Neuronal stem cell (in vitro differentiated cells): ENCODE measurements around the gene TIMP2.

Experiments used
- DNase-seq: peaks from one replicate; pipeline ENCODE4 v3.0.0-alpha.2; 2013; ENCODE audit warnings: low spot score
- H2AFZ ChIP-seq: one replicate; pipeline ENCODE4 v1.6.1; 2013; ENCODE audit warnings: mild to moderate bottlenecking, low read length, inconsistent platforms
- H2AK5ac ChIP-seq: 2 replicates; pipeline ENCODE4 v1.6.1; 2013; ENCODE audit warnings: low read depth, mild to moderate bottlenecking, inconsistent platforms, low read length, moderate library complexity, mixed read lengths
- H2BK120ac ChIP-seq: 2 replicates; pipeline ENCODE4 v1.6.1; 2013; ENCODE audit warnings: low read depth, mild to moderate bottlenecking, inconsistent platforms, low read length, moderate library complexity, mixed read lengths
- H2BK12ac ChIP-seq: one replicate; pipeline ENCODE4 v1.6.1; 2013; ENCODE audit warnings: low read length, inconsistent platforms
- H2BK15ac ChIP-seq: 2 replicates; pipeline ENCODE4 v1.6.1; 2013; ENCODE audit warnings: mild to moderate bottlenecking, low read length, inconsistent platforms, mixed read lengths
- H2BK5ac ChIP-seq: one replicate; pipeline ENCODE4 v1.6.1; 2013; ENCODE audit warnings: inconsistent platforms, mild to moderate bottlenecking, low read length, moderate library complexity
- H3K14ac ChIP-seq: one replicate; pipeline ENCODE4 v1.6.1; 2013; ENCODE audit warnings: low read length, inconsistent platforms
- H3K18ac ChIP-seq: 2 replicates; pipeline ENCODE4 v1.6.1; 2013; ENCODE audit warnings: low read length, inconsistent platforms
- H3K23ac ChIP-seq: 2 replicates; pipeline ENCODE4 v1.6.1; 2013; ENCODE audit warnings: low read depth, mild to moderate bottlenecking, mixed read lengths, low read length, inconsistent platforms; ENCODE audit not compliant: poor library complexity
- H3K27ac ChIP-seq: replicated peaks from 3 replicates; pipeline ENCODE4 v1.5.1; 2013; ENCODE audit warnings: low read length, inconsistent platforms
- H3K27me3 ChIP-seq, 3 experiments: 2 replicates each; pipeline ENCODE4 v1.6.1; 2013; ENCODE audit warnings: low read length in 3 of 3, mild to moderate bottlenecking in 2 of 3, inconsistent platforms in 1 of 3, low read depth in 1 of 3, mixed read lengths in 1 of 3, moderate library complexity in 1 of 3; ENCODE audit not compliant: control insufficient read depth in 3 of 3, insufficient read depth in 3 of 3
- H3K36me3 ChIP-seq, 2 donors: replicated peaks in 1 of 2; 2 replicates each; pipeline ENCODE4 v1.6.1; 2013; ENCODE audit warnings: low read length in 2 of 2; ENCODE audit not compliant: control insufficient read depth in 2 of 2, insufficient read depth in 2 of 2
- H3K4ac ChIP-seq: 2 replicates; pipeline ENCODE4 v1.6.1; 2013; ENCODE audit warnings: inconsistent platforms, mild to moderate bottlenecking, low read length, moderate library complexity
- H3K4me1 ChIP-seq, 2 donors: 1 replicate in 1 of 2; 2 replicates in 1 of 2; pipeline ENCODE4 v1.6.1; 2013; ENCODE audit warnings: low read length in 2 of 2, low read depth in 1 of 2; ENCODE audit not compliant: control insufficient read depth in 2 of 2, insufficient read depth in 1 of 2
- H3K4me2 ChIP-seq: one replicate; pipeline ENCODE4 v1.6.1; 2013; ENCODE audit warnings: mild to moderate bottlenecking, low read length, inconsistent platforms; ENCODE audit not compliant: insufficient read depth, poor library complexity, severe bottlenecking
- H3K4me3 ChIP-seq, 2 donors: 2 replicates each; pipeline ENCODE4 v1.5.1; 2013; ENCODE audit warnings: low read length in 2 of 2, mild to moderate bottlenecking in 2 of 2, inconsistent platforms in 1 of 2, moderate library complexity in 1 of 2
- H3K79me1 ChIP-seq: one replicate; pipeline ENCODE4 v1.6.1; 2013; ENCODE audit warnings: low read depth, mild to moderate bottlenecking, inconsistent platforms, low read length, moderate library complexity
- H3K9ac ChIP-seq: one replicate; pipeline ENCODE4 v1.6.1; 2013; ENCODE audit warnings: mild to moderate bottlenecking, low read depth, low read length, inconsistent platforms; ENCODE audit not compliant: poor library complexity
- H3K9me3 ChIP-seq, 2 donors: replicated peaks in 1 of 2; 2 replicates each; pipeline versions ENCODE3 to v1.6.1; 2013; ENCODE audit warnings: low read length in 2 of 2, mild to moderate bottlenecking in 2 of 2, inconsistent platforms in 1 of 2, low read depth in 1 of 2, mixed read lengths in 1 of 2, moderate library complexity in 1 of 2; ENCODE audit not compliant: control insufficient read depth in 2 of 2, insufficient read depth in 1 of 2
- H4K8ac ChIP-seq: one replicate; pipeline ENCODE4 v1.6.1; 2013; ENCODE audit warnings: low read depth, mild to moderate bottlenecking, inconsistent platforms, low read length, moderate library complexity
- H4K91ac ChIP-seq: one replicate; pipeline ENCODE4 v1.6.1; 2013; ENCODE audit warnings: low read length, low read depth, mild to moderate bottlenecking, inconsistent platforms; ENCODE audit not compliant: poor library complexity
- WGBS, 2 donors: extraction: QIAGEN DNeasy Blood & Tissue Kit; methylation state at CpG; one replicate each; pipeline ENCODE4 v1.1.7; 2013; ENCODE audit warnings: missing lambda C conversion rate in 2 of 2, mixed read lengths in 1 of 2; ENCODE audit not compliant: insufficient read length in 2 of 2, insufficient replicate concordance in 1 of 2; ENCODE audit errors: extremely low coverage in 2 of 2; 5-methylcytosine and 5-hydroxymethylcytosine counted together

Gene TIMP2

DNA sequence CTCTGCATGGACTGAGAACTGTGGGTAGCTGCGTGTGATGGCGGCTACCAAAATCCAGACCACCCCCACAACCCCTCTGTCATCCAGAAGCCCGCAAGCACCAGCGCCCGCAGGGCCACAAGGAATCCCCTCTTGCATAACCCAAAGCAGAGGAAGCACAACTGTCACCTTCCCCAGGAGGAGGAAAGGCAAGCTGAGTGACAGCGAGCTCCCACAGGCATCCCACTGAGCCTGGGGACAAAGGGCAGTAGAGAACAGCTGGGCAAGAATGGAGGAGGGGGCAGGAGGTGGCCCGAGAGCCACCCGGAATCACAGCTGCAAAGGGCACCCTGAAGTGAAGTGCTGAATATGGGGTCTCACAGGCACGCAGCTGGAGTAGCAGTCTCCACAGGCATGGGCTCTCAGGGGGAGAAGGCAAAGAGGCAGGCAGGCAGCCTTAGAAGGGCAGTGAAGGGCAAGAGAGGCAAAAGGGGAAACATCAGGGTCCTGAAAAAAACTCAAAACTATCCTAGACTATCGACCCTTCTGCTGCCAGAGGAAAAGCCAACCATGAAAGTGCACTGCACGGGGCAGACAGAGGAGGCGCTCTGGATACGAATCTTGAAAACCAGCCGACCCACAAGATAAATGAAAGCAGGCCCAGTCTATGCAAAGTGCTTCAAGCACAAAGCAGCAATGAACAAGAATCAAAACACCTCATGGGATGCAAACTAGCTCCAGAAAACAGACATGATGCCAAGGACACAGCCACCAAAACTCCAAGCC, 101.7 kb downstream of the TIMP2 start:
- H3K4ac ChIP-seq = no peak overlapping the region
- peak overlapping the region in 1 of 2 donors; percentile 39 for H3K4me3 ChIP-seq
- H3K4me2 ChIP-seq = no peak overlapping the region
- peaks cover 2% of the 10 kb centered on the region for H3K79me1 ChIP-seq
- H3K27ac ChIP-seq = peak overlapping the region; percentile 26
- H3K4me1 ChIP-seq = peaks cover 8 to 9% of the 10 kb centered on the region in 2 donors
- H3K27me3 ChIP-seq = no peaks in the 10 kb centered on the region
- no peaks in the 10 kb centered on the region for H3K9me3 ChIP-seq
- DNase-seq = no peak
- H2BK15ac ChIP-seq = no peak overlapping the region
- WGBS, 2 donors = no CpG with 5 or more reads among the region's 14 CpGs
- H2BK12ac ChIP-seq = no peak overlapping the region
- no peak overlapping the region for H3K9ac ChIP-seq
- no peak overlapping the region for H4K8ac ChIP-seq
- no peak overlapping the region for H2AK5ac ChIP-seq
- H3K18ac ChIP-seq = no peak overlapping the region
- H3K14ac ChIP-seq = no peak overlapping the region
- no peak overlapping the region for H4K91ac ChIP-seq
- H2BK120ac ChIP-seq = no peak overlapping the region
- H2AFZ ChIP-seq = no peak overlapping the region
- H2BK5ac ChIP-seq = no peak overlapping the region
- H3K23ac ChIP-seq = no peak overlapping the region
- H3K36me3 ChIP-seq = peaks cover 49 to 95% of the 10 kb centered on the region in 2 donors

- no CpG with 5 or more reads among the region's 14 CpGs for WGBS, 2 donors
- H3K36me3 ChIP-seq = peaks cover 54 to 95% of the 10 kb centered on the region in 2 donors
- no peak for DNase-seq
Measured at GRCh38 chr17:78822552-78822951, 102.6 kb downstream of the TIMP2 start.

DNA sequence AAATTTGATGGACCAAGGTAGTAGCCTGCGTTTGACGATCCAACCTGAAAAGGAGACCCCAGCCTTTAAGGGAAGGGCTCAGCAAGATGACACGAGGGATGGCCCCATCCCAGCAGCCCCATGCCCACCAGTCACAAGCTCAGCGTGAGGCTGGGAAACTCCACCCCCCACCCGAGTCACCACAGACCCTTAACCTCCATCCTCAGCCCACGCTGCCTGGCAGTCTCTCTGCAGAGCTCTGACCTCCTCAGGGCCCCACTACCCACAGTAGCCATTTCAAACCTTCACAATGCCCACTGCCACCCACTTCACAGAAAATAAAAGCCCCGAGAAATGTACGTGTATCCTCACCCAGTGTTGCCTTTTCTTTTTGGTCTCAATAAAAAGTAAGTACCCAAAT, 103.2 kb downstream of the TIMP2 start:
- no peak overlapping the region for H2AK5ac ChIP-seq
- H2AFZ ChIP-seq = no peak overlapping the region
- no peak overlapping the region for H2BK15ac ChIP-seq
- H3K4ac ChIP-seq = no peak overlapping the region
- H3K4me1 ChIP-seq = peaks cover 8 to 9% of the 10 kb centered on the region in 2 donors
- H3K4me3 ChIP-seq = no peak overlapping the region
- H3K9me3 ChIP-seq = no peaks in the 10 kb centered on the region
- H4K8ac ChIP-seq = no peak overlapping the region
- H3K23ac ChIP-seq = no peak overlapping the region
- H3K18ac ChIP-seq = no peak overlapping the region
- no peak overlapping the region for H3K14ac ChIP-seq
- peaks cover 53 to 95% of the 10 kb centered on the region in 2 donors for H3K36me3 ChIP-seq
- no peak overlapping the region for H3K4me2 ChIP-seq
- no peak overlapping the region for H2BK120ac ChIP-seq
- no peak overlapping the region for H3K27ac ChIP-seq
- H2BK5ac ChIP-seq = no peak overlapping the region
- no peak for DNase-seq
- WGBS, 2 donors = no CpG with 5 or more reads among the region's 8 CpGs
- no peak overlapping the region for H3K9ac ChIP-seq
- H3K79me1 ChIP-seq = peaks cover 2% of the 10 kb centered on the region
- H4K91ac ChIP-seq = no peak overlapping the region
- no peaks in the 10 kb centered on the region for H3K27me3 ChIP-seq
- no peak overlapping the region for H2BK12ac ChIP-seq

More at GRCh38 chr17:78822552-78822951, 102.6 kb downstream of the TIMP2 start:
- H3K9me3 ChIP-seq = no peaks in the 10 kb centered on the region
- no peak overlapping the region for H3K4me2 ChIP-seq
- H3K4me3 ChIP-seq = no peak overlapping the region
- H3K9ac ChIP-seq = no peak overlapping the region
- H3K4me1 ChIP-seq = peaks cover 8 to 9% of the 10 kb centered on the region in 2 donors
- peak overlapping the region; percentile 29 for H2AK5ac ChIP-seq
- H3K27ac ChIP-seq = no peak overlapping the region
- no peak overlapping the region for H4K8ac ChIP-seq
- no peak overlapping the region for H3K14ac ChIP-seq
- H2BK15ac ChIP-seq = no peak overlapping the region
- no peak overlapping the region for H3K4ac ChIP-seq
- no peak overlapping the region for H3K23ac ChIP-seq
- no peak overlapping the region for H4K91ac ChIP-seq
- no peak overlapping the region for H3K18ac ChIP-seq
- no peaks in the 10 kb centered on the region for H3K27me3 ChIP-seq
- no peak overlapping the region for H2BK120ac ChIP-seq
- H2BK5ac ChIP-seq = peak overlapping the region; percentile 28
- no peak overlapping the region for H2AFZ ChIP-seq
- H3K79me1 ChIP-seq = peaks cover 2% of the 10 kb centered on the region
- no peak overlapping the region for H2BK12ac ChIP-seq

- WGBS, 2 donors = no CpG with 5 or more reads among the region's 13 CpGs
- Histone ChIP-seq H2BK5ac (no peak overlapping the region), H2BK15ac (no peak overlapping the region), H3K4me3 (no peak overlapping the region), H3K36me3 (peaks cover 53 to 95% of the 10 kb centered on the region in 2 donors), H2AK5ac (no peak overlapping the region), H3K4me2 (no peak overlapping the region), H3K4me1 (peaks cover 8 to 9% of the 10 kb centered on the region in 2 donors), H3K9me3 (no peaks in the 10 kb centered on the region), H3K79me1 (no peaks in the 10 kb centered on the region), H4K8ac (no peak overlapping the region), H3K23ac (no peak overlapping the region), H3K18ac (no peak overlapping the region), H4K91ac (no peak overlapping the region), H3K27me3 (no peaks in the 10 kb centered on the region), H3K14ac (no peak overlapping the region), H2BK120ac (no peak overlapping the region), H3K4ac (no peak overlapping the region), H2BK12ac (no peak overlapping the region), H2AFZ (no peak overlapping the region), H3K27ac (no peak overlapping the region), H3K9ac (no peak overlapping the region)
- DNase-seq = no peak
Measured at GRCh38 chr17:78820841-78821240, 104.3 kb downstream of the TIMP2 start.
